HEK293T (cell line): ENCODE data around the gene WDR47.

Source experiments
- CTCF ChIA-PET: fragments of 350-600 bp; formaldehyde crosslinking; extraction: SDS; loops from one replicate; lab custom pipeline; 2021; ENCODE audit warnings: antibody characterized with exemption, inconsistent platforms; lab: Yijun Ruan, JAX
- POLR2A ChIA-PET: fragments of 350-600 bp; formaldehyde crosslinking; extraction: SDS; loops from one replicate; lab custom pipeline; 2020; ENCODE audit warnings: antibody characterized with exemption, inconsistent platforms; lab: Yijun Ruan, JAX
- DNase-seq: peaks from one replicate; pipeline ENCODE4 v3.0.0; 2012; ENCODE audit warnings: mixed read lengths; ENCODE audit errors: extremely low spot score
- ARNT ChIP-seq: fragments of 450-650 bp; IDR thresholded peaks from 2 replicates; pipeline ENCODE4 v1.6.1; 2017; ENCODE audit warnings: mild to moderate bottlenecking
- BHLHE40 ChIP-seq: fragments of 450-650 bp; IDR thresholded peaks from 2 replicates; pipeline ENCODE4 v1.6.1; 2016; ENCODE audit warnings: mild to moderate bottlenecking, moderate library complexity, borderline replicate concordance
- CTBP1 ChIP-seq: fragments of 450-650 bp; IDR thresholded peaks from 2 replicates; pipeline ENCODE4 v1.6.1; 2016; ENCODE audit warnings: borderline replicate concordance
- ELF4 ChIP-seq: fragments of 450-650 bp; IDR thresholded peaks from 2 replicates; pipeline ENCODE4 v1.6.1; 2017; ENCODE audit warnings: antibody characterized with exemption
- FOXA1 ChIP-seq: fragments of 450-650 bp; IDR thresholded peaks from 2 replicates; pipeline ENCODE4 v1.6.1; 2016; ENCODE audit warnings: mild to moderate bottlenecking
- FOXK2 ChIP-seq: fragments of 450-650 bp; IDR thresholded peaks from 2 replicates; pipeline ENCODE4 v1.6.1; 2016; ENCODE audit warnings: mild to moderate bottlenecking
- FOXM1 ChIP-seq: fragments of 450-650 bp; IDR thresholded peaks from 2 replicates; pipeline ENCODE4 v1.6.1; 2017; ENCODE audit warnings: mild to moderate bottlenecking, borderline replicate concordance
- HDGF ChIP-seq: fragments of 450-650 bp; IDR thresholded peaks from 2 replicates; pipeline ENCODE4 v1.6.1; 2017; ENCODE audit warnings: antibody characterized with exemption, borderline replicate concordance
- L3MBTL2 ChIP-seq: fragments of 450-650 bp; conservative IDR thresholded peaks from 2 replicates; pipeline ENCODE4 v1.6.1; 2016; ENCODE audit warnings: mild to moderate bottlenecking
- LEF1 ChIP-seq: fragments of 450-650 bp; IDR thresholded peaks from 2 replicates; pipeline ENCODE4 v1.6.1; 2017; ENCODE audit warnings: mild to moderate bottlenecking, borderline replicate concordance
- NFRKB ChIP-seq: fragments of 450-650 bp; IDR thresholded peaks from 2 replicates; pipeline ENCODE4 v1.6.1; 2016; ENCODE audit warnings: mild to moderate bottlenecking, moderate library complexity
- SP1 ChIP-seq: fragments of 450-650 bp; IDR thresholded peaks from 2 replicates; pipeline ENCODE4 v1.6.1; 2017
- SUZ12 ChIP-seq: fragments of 450-650 bp; IDR thresholded peaks from 2 replicates; pipeline ENCODE4 v1.6.1; 2016; ENCODE audit warnings: mild to moderate bottlenecking
- TARDBP ChIP-seq: fragments of 450-650 bp; IDR thresholded peaks from 2 replicates; pipeline ENCODE4 v1.6.1; 2016
- ZNF384 ChIP-seq: fragments of 450-650 bp; IDR thresholded peaks from 2 replicates; pipeline ENCODE4 v1.6.1; 2016
- TF ChIP-seq, protein P1 (sequence below): fragments of 450-650 bp; IDR thresholded peaks from 2 replicates; pipeline ENCODE4 v1.6.1; 2016

The WDR47 gene

DNA sequence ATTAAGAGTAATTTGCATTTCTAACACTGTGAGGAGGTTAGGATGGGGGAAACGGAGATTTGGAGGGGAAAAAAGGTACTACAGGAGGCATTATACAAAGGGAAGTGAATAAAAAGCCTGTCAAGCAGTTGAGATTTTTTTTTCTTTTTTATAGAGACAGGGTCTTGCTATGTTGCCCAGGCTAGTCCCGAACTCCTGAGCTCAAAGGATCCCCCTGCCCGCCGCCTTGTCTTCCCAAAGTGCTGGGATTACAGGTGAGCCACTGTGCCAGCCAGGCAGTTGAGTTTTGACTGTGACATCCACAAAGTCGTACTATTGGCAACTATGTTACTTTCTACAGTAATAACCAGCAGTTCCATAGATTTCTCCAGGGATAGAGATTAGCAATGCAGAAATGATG is 81.2 kb downstream of the WDR47 start:
- POLR2A ChIA-PET = interaction anchor here (1.1 to 1.5 kb wide), 2 partner anchors 14 to 268 kb away, joined by 3 read pairs; partner anchors contain the start of gene PRPF38B
- DNase-seq = no peak
- CTCF ChIA-PET = no interaction called here
- no peak for TF ChIP-seq L3MBTL2
- TF ChIP-seq NFRKB = no peak
- no peak for TF ChIP-seq FOXA1
- TF ChIP-seq, protein P1, sequence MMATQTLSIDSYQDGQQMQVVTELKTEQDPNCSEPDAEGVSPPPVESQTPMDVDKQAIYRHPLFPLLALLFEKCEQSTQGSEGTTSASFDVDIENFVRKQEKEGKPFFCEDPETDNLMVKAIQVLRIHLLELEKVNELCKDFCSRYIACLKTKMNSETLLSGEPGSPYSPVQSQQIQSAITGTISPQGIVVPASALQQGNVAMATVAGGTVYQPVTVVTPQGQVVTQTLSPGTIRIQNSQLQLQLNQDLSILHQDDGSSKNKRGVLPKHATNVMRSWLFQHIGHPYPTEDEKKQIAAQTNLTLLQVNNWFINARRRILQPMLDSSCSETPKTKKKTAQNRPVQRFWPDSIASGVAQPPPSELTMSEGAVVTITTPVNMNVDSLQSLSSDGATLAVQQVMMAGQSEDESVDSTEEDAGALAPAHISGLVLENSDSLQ = no peak
- TF ChIP-seq TARDBP = no peak
- no peak for TF ChIP-seq ARNT
- TF ChIP-seq SUZ12 = no peak
- no peak for TF ChIP-seq ZNF384
- no peak for TF ChIP-seq FOXK2
- no peak for TF ChIP-seq CTBP1

DNA sequence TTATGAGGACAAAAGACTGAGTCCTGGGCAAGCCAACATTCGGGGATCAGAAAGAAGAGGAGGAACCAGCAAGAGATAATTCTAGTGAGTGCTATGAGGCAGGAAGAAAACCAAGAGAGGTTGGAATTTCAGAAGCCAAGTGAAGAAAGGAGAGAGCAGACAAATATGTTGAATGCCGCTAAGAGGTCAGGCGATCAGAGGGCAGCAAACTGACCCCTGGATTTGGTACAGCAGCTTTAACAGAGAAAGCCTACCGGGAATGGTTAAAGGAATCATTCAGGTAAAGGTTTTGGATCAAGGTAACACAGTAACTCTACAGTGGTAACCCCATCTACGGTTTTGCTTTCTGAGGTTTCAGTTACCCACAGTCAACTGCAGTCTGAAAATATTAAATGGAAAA is 84.0 kb downstream of the WDR47 start:
- no peak for DNase-seq
- POLR2A ChIA-PET = no interaction called here
- TF ChIP-seq SP1 (no peak), FOXA1 (no peak), SUZ12 (no peak), TARDBP (no peak)

DNA sequence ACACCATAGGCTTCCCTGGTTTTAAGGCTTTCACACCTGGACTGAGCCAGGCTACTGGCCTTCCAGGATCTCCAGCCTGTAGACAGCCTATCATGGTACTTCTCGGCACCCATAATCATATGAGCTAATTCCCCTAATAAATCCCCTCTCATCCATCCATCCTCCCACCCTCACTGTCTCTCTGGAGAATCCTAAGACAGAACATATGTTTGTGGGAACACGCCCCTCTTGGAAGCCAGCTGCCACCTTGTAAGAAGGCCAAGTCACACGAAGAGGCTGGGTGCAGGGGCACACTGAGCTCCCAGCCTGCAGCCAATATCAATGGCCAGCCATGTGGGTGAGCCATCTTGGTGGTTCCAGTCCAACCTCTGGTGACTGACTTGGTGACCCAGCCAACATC is 86.0 kb downstream of the WDR47 start:
- no peak for DNase-seq
- CTCF ChIA-PET = no interaction called here
- POLR2A ChIA-PET = no interaction called here
- TF ChIP-seq L3MBTL2 = no peak

More for the DNA sequence above, 84.0 kb downstream of the WDR47 start:
- CTCF ChIA-PET = no interaction called here

DNA sequence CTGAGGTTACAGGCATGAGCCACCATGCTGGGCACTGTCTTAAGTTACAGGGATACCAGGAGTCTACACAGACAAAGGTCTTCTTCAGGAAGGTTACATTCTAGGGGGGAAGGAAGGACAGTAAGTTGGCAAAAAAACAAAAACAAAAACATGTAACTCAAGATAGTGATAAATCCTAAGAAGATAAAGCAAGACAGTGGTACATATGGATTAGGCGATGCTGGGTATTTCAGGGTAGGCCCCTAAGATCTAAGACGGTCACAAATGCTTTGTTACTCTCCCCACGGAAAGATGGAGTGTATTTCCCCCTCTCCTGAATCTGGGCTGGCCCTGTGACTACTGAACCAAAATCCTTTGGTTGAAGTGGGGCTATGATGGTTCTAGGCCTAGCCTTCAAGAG is 86.8 kb downstream of the WDR47 start:
- DNase-seq = no peak
- TF ChIP-seq ELF4 (no peak), LEF1 (no peak), FOXK2 (no peak), L3MBTL2 (no peak), TARDBP (no peak), ARNT (no peak), ZNF384 (no peak), FOXA1 (no peak)
- ChIA-PET POLR2A (no interaction called here), CTCF (no interaction called here)

DNA sequence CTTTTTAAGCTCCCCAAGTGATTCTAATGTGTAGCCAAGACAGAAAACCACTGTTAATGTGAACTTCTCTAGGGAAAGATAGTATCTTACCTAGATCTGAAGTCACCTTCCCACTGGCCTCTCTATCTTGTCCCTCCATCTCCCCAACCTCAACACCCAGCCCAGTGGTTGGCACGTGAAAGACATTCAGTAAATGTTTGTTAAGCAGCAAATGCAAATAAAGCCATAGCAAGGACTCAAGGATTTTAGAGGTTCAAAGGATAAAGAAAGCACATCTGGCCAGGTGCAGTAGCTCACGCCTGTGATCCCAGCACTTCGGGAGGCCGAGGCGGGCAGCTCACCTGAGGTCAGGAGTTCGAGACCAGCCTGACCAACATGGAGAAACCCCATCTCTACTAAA is 88.5 kb downstream of the WDR47 start:
- DNase-seq = no peak
- ChIA-PET POLR2A (no interaction called here), CTCF (no interaction called here)
- TF ChIP-seq ELF4 (no peak), BHLHE40 (no peak), TARDBP (no peak), SUZ12 (no peak), FOXM1 (no peak), ZNF384 (no peak), SP1 (no peak), CTBP1 (no peak)
- TF ChIP-seq, protein P1 = no peak

DNA sequence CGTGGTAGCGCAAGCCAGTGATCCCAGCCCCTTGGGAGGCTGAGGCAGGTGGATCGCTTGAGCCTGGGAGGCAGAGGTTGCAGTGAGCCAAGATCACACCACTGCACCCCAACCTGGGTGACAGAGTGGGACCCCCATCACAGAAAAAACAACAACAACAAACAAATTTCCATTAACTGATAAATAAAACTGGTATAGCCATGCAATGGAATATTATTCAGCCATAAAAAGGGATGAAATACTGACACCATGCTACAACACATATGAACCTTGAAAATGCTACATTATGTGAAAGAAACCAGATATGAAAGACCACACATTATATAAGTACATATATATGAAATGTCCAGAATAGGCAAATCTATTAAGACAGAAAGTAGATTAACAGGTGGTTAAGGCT is 90.7 kb downstream of the WDR47 start:
- no peak for DNase-seq
- TF ChIP-seq ELF4 (no peak), L3MBTL2 (no peak), ARNT (no peak), FOXA1 (no peak), SP1 (no peak), SUZ12 (no peak), LEF1 (no peak), HDGF (no peak), TARDBP (no peak), NFRKB (no peak), BHLHE40 (no peak), FOXK2 (no peak)
- ChIA-PET POLR2A (interaction anchor here (1.5 to 2.0 kb wide), 2 partner anchors 12 to 149 kb away, joined by 3 to 5 read pairs; partner anchors contain the start of gene CLCC1), CTCF (no interaction called here)

DNA sequence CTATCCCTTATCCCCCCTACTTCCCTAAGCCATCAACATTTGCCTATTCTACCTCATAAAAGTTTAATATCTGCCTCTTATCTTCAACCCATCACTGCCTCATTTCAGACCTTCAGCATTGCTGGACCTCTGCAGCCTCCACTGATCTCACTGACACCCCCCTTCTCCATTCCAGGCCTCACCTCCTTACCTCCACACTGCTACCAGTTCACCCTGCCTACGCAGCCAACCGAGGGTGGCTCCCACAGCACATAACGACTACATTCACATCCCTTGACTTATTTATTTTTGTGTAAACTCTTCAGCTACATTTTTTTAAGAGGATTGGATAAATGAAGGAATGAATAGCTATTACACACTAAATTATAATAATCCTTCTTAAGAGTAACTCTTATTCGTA is 92.9 kb downstream of the WDR47 start:
- DNase-seq = no peak
- ChIA-PET CTCF (no interaction called here), POLR2A (no interaction called here)
- no peak for TF ChIP-seq LEF1
- no peak for TF ChIP-seq ELF4
- TF ChIP-seq BHLHE40 = no peak
- TF ChIP-seq SP1 = no peak
- no peak for TF ChIP-seq CTBP1

DNA sequence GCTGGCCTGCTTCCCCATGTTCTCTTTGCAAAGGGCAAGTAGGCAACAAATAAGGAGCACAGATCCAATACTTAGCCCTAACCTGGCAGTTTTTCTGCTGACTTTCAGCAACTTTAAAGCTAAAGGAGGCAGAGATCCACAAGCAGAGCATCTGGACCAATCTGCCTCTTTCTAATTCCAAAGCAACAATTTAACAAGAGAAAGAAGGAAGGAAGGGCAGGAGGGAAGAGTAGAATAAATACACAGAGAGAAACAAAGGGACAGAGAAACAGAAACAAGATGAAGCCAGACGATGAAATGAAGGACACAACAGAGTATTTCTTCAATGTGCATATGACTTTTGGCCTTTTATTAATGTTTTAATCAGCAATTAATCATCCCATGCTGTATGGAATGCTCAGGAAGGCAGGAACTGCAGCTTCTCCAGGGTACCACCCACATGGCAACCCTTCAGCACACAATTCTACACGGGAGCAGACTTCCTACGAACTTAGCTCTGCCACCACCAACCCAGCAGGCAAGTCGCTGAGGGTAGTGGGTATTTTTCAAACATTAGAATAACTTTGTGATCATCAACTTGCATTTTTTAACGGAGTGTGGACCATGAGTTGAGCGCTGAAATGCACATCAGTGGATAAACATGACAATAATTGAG is 93.9 kb downstream of the WDR47 start:
- ChIA-PET POLR2A (no interaction called here), CTCF (no interaction called here)
- TF ChIP-seq ELF4 = no peak
- no peak for DNase-seq

DNA sequence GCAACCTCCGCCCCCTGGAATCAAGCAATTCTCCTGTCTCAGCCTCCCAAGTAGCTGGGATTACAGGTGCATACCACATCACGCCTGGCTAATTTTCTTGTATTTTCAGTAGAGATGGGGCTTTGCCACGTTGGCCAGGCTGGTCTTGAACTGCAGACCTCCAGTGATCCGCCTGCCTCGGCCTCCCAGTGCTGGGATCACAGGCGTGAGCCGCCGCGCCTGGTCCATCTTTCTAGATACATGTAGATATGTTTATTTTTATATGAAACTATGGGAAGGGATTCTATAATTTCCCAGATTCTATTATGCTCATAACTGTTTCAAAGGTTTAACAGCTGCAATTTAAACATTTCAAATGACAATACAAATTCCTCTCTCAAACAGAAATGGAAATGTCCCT is 105.7 kb downstream of the WDR47 start:
- TF ChIP-seq FOXA1 (no peak), SUZ12 (no peak), ELF4 (no peak), CTBP1 (no peak), SP1 (no peak), BHLHE40 (no peak), HDGF (no peak), L3MBTL2 (no peak), TARDBP (no peak), NFRKB (no peak), ZNF384 (no peak), FOXK2 (no peak), FOXM1 (no peak), ARNT (no peak), LEF1 (no peak)
- TF ChIP-seq, protein P1 = no peak
- no peak for DNase-seq
- ChIA-PET CTCF (no interaction called here), POLR2A (no interaction called here)
